Parathyroid adenoma (tissue), 2 donors: ENCODE results near the gene FDX2.

Source experiments
- H2AFZ ChIP-seq: fragments of 300-600 bp; sonication (generic); one replicate; pipeline ENCODE4 v1.7.0; 2017; ENCODE audit warnings: antibody characterized with exemption, mild to moderate bottlenecking
- H3K27ac ChIP-seq: fragments of 300-600 bp; sonication (generic); one replicate; pipeline ENCODE4 v1.7.0; 2017
- H3K27me3 ChIP-seq: fragments of 300-600 bp; sonication (generic); one replicate; pipeline ENCODE4 v1.7.0; 2017; ENCODE audit warnings: low read length; ENCODE audit not compliant: control insufficient read depth, insufficient read depth
- H3K36me3 ChIP-seq: fragments of 300-600 bp; sonication (generic); one replicate; pipeline ENCODE4 v1.7.0; 2017; ENCODE audit warnings: low read length; ENCODE audit not compliant: control insufficient read depth, insufficient read depth
- H3K4me1 ChIP-seq: fragments of 300-600 bp; sonication (generic); one replicate; pipeline ENCODE4 v1.7.0; 2017; ENCODE audit warnings: control low read depth
- H3K4me2 ChIP-seq: fragments of 300-600 bp; sonication (generic); one replicate; pipeline ENCODE4 v1.7.0; 2017; ENCODE audit warnings: low read length
- H3K4me3 ChIP-seq: fragments of 300-600 bp; sonication (generic); one replicate; pipeline ENCODE4 v1.7.0; 2017; ENCODE audit warnings: low read depth, low read length
- H3K79me2 ChIP-seq: fragments of 300-600 bp; sonication (generic); one replicate; pipeline ENCODE4 v1.7.0; 2017; ENCODE audit warnings: control low read depth
- H3K9ac ChIP-seq: fragments of 300-600 bp; sonication (generic); one replicate; pipeline ENCODE4 v1.7.0; 2017; ENCODE audit warnings: mild to moderate bottlenecking
- H3K9me3 ChIP-seq: fragments of 300-600 bp; sonication (generic); one replicate; pipeline ENCODE4 v1.7.0; 2017; ENCODE audit warnings: low read length; ENCODE audit not compliant: control insufficient read depth
- TF ChIP-seq, protein P1 (sequence below): fragments of 300-600 bp; sonication (generic); IDR thresholded peaks from one replicate; pipeline ENCODE4 v1.7.0; 2017; ENCODE audit warnings: antibody characterized with exemption, mild to moderate bottlenecking
- donor health status: primary hyperparathyroidism.

The FDX2 gene

GRCh38 chr19:10289167-10289835 lies 26.5 kb downstream of the FDX2 start:
- H3K9ac ChIP-seq, result no peak overlapping the region
- H2AFZ ChIP-seq, result peak overlapping the region; percentile 50
- H3K9me3 ChIP-seq, result no peaks in the 10 kb centered on the region
- H3K4me3 ChIP-seq, result peak overlapping the region; percentile 23
- H3K27ac ChIP-seq, result no peak overlapping the region
- no peaks in the 10 kb centered on the region for H3K36me3 ChIP-seq
- H3K4me1 ChIP-seq, result peaks cover 6% of the 10 kb centered on the region
- TF ChIP-seq, protein P1, sequence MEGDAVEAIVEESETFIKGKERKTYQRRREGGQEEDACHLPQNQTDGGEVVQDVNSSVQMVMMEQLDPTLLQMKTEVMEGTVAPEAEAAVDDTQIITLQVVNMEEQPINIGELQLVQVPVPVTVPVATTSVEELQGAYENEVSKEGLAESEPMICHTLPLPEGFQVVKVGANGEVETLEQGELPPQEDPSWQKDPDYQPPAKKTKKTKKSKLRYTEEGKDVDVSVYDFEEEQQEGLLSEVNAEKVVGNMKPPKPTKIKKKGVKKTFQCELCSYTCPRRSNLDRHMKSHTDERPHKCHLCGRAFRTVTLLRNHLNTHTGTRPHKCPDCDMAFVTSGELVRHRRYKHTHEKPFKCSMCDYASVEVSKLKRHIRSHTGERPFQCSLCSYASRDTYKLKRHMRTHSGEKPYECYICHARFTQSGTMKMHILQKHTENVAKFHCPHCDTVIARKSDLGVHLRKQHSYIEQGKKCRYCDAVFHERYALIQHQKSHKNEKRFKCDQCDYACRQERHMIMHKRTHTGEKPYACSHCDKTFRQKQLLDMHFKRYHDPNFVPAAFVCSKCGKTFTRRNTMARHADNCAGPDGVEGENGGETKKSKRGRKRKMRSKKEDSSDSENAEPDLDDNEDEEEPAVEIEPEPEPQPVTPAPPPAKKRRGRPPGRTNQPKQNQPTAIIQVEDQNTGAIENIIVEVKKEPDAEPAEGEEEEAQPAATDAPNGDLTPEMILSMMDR, result no peak
- H3K27me3 ChIP-seq, result peaks cover 5% of the 10 kb centered on the region
- no peaks in the 10 kb centered on the region for H3K79me2 ChIP-seq
- peak overlapping the region; percentile 73 for H3K4me2 ChIP-seq

GRCh38 chr19:10288662-10289166 lies 27.1 kb downstream of the FDX2 start:
- Histone ChIP-seq H3K4me2 (peak overlapping the region; percentile 73), H3K4me1 (peaks cover 6% of the 10 kb centered on the region), H2AFZ (no peak overlapping the region), H3K9me3 (no peaks in the 10 kb centered on the region), H3K27me3 (peaks cover 4% of the 10 kb centered on the region), H3K79me2 (no peaks in the 10 kb centered on the region), H3K36me3 (no peaks in the 10 kb centered on the region), H3K4me3 (peak overlapping the region; percentile 23), H3K27ac (no peak overlapping the region), H3K9ac (no peak overlapping the region)
- TF ChIP-seq, protein P1, result no peak

GRCh38 chr19:10286803-10287737 lies 28.7 kb downstream of the FDX2 start, which contains the start of gene ICAM4:
ICAM4 (plus strand) TSS chr19:10286955; CDS start chr19:10287013, 58 bp downstream.
- Histone ChIP-seq H3K36me3 (no peaks in the 10 kb centered on the region), H3K9ac (no peak within 1 kb of the TSS), H3K4me3 (no peak within 1 kb of the TSS), H3K27ac (no peak within 1 kb of the TSS), H3K27me3 (no peaks in the 10 kb centered on the region), H3K4me1 (peaks cover 6% of the 10 kb centered on the region), H3K9me3 (no peaks in the 10 kb centered on the region), H3K79me2 (no peaks in the 10 kb centered on the region), H3K4me2 (peak within 1 kb of the TSS; percentile 9), H2AFZ (peak within 1 kb of the TSS; percentile 68)
- TF ChIP-seq, protein P1, result no peak

GRCh38 chr19:10285393-10285792 lies 30.4 kb downstream of the FDX2 start:
- Histone ChIP-seq H2AFZ (no peak overlapping the region), H3K27ac (no peak overlapping the region), H3K9me3 (no peaks in the 10 kb centered on the region), H3K4me3 (no peak overlapping the region), H3K4me2 (no peak overlapping the region), H3K36me3 (no peaks in the 10 kb centered on the region), H3K79me2 (no peaks in the 10 kb centered on the region), H3K27me3 (no peaks in the 10 kb centered on the region), H3K4me1 (peaks cover 3% of the 10 kb centered on the region), H3K9ac (no peak overlapping the region)
- TF ChIP-seq, protein P1, result no peak
